GM18508 (cell line): Measurements from ENCODE around the gene KATNA1.
"Not testable (repeated sequence)": the region's sequence is repeated elsewhere in the genome, so short reads cannot be mapped to it uniquely, and the experiment has no call there.

ENCODE experiments used
- ATAC-seq: cut with Tn5 transposase; IDR thresholded peaks from one replicate; pipeline ENCODE4 v1.9.1; 2021; ENCODE audit warnings: moderate number of reproducible peaks; ENCODE audit not compliant: insufficient read depth, unreplicated experiment

Gene KATNA1

DNA sequence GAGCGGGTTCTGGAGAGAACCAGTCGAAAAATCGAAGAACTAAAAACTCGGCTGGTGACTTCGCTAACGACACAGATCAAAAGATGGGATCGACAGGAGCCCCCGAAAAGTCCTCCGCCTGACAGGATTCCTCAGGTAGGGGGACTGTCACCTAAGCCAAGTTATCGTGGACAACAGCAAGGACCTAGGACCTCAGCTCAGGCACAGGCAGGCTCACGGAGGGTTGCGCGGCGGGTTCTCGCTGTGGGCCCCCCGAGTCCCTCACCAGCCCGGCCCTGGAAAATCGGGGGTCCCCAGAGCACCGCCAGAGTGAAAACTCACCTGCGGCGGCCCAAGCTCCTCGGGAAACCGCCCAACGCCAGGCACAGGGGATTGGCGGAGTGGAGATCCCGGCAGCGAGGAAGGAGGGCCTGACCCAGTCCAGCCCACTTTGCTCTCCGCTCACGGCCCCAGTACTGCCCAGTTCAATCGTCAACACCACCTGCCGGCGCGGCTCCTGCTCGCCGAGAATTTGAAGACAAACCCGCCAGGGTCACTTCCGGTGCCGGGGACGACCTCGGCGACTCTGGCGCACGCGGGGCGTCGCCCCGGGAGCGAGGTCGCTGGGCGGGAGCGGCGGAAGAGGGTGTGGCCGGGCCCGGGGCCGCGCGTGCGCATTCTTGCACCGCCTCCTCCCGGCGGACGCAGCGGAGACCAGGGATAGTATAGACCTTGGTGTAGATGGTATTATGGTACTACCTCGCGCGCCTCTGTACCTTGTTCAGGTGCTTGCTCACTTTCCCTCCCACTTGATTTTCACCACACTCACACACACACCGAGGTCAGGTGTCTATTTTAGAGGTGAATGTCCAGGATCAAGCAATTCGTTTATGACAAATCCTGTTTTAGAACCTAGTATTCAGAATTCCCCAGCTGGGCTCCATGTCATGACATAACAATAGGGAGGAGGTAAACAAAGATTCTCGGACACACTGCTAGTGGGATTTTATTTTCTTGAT, at the start of gene KATNA1:
TSS of gene KATNA1 (minus strand) at position 567 of the 998 bp plus-strand sequence. CDS start 10,167 bp downstream, outside the sequence.
- peak; percentile 74 for ATAC-seq

DNA sequence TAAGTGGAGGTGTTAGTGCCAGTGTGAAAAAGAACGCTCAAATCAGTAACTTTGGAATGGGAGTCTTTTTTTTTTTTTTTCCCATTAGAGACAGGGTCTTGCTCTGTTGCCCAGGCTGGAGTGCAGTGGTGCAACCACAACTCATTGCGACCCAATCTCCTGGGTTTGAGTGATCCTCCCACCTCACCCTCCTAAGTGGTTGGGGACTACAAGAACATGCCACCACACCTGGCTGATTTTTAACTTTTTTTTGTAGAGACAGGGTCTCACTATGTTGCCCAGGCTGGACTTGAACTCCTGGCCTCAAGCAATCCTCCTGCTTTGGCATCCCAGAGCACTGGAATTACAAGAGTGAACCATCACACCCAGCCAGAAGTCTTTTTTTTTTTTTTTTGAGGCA, 49.7 kb upstream of the KATNA1 start:
- no peak for ATAC-seq

DNA sequence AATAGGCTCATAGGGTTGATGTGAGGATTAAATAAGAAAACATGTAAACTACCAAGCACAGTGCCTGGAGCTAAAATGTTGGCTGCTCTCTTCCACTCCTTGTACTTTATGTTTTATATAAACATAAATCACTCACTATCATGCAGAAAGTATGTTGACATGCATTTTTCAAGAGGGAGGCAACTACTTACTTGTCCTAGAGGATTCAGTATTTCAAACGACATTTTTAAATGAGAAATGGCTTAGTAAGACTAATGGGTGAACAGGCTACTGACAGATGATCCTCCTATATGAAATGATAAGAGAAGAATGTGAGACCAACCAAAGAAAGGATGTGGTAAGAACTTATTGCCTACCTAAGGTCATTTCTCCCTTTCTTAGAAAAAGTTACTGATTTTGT, 48.4 kb upstream of the KATNA1 start:
- no peak for ATAC-seq

- no peak for ATAC-seq
Measured at GRCh38 chr6:149694921-149695320, 46.4 kb upstream of the KATNA1 start.

DNA sequence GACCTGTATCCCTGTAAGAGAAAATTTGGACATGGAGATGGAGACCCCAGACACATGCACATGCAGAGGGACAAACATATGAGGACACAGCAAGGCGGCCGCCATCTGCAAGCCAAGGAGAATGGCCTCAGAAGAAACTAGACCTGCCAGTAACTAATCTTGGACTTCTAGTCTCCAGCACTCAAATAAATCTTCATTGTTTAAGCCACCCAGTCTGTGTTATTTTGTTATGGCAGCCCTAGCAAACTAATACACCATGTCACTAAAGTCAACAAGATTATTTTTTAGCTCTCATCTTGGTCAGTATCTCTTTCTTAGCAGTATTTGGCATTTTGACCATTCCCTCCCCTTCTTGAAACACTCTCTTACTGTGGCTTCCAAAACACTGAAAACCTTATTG, 42.7 kb upstream of the KATNA1 start:
- no peak for ATAC-seq

DNA sequence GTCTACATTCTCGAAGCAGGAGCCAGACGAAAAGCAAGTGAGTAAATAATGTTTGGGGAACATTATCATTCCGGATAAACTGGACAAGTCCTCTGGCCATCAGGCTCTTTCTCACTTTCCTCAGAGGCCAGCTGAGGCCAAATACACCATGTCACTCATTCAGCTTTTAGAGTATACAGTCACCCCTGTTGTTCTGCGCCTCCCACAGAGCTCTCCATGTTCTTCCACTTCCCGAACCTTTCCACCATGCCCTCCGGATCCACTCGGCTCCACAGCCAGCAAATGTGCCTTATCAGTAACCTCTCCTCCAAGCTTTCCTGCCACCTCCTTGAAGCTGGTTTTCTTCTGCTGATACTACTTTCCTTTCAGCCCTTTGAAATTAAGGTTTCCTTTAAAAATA, 37.7 kb upstream of the KATNA1 start:
- no peak for ATAC-seq

GRCh38 chr6:149683256-149683859, 34.8 kb upstream of the KATNA1 start:
- no peak for ATAC-seq

DNA sequence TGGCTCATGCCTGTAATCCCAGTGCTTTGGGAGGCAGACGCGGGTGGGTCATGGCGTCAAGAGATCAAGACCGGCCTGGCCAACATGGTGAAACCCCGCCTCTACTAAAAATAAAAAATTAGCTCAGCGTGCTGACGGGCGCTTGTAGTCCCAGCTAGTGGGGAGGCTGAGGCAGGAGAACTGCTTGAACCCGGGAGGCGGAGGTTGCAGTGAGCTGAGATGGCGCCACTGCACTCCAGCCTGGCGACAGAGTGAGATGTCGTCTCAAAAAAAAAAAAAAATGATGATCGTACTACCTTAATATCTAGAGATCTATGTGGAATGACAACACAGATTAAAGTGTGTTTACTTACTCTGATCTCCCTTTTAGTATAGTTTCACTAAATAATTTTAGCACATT, 33.3 kb upstream of the KATNA1 start:
- not testable (repeated sequence) for ATAC-seq

DNA sequence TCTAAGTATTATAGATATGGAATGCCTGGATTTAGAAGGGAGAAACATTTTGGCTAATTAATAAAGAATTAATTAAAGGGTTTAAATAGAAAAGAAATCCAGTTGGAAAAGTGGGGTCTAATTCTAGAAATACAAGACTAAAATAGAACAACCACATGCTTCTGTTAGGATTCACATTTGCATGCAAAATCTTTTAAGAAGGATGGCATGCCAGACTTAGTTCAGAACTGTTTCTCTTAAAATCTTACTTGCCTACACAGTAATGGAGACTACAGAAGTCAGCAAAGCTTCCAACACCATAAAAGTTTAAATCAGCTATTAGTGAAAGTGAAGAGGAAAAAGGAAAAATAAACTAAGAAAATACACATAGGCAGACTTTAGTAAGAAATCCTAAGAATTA, 32.7 kb upstream of the KATNA1 start:
- ATAC-seq, result no peak

GRCh38 chr6:149680503-149680902, 32.0 kb upstream of the KATNA1 start:
- no peak for ATAC-seq

DNA sequence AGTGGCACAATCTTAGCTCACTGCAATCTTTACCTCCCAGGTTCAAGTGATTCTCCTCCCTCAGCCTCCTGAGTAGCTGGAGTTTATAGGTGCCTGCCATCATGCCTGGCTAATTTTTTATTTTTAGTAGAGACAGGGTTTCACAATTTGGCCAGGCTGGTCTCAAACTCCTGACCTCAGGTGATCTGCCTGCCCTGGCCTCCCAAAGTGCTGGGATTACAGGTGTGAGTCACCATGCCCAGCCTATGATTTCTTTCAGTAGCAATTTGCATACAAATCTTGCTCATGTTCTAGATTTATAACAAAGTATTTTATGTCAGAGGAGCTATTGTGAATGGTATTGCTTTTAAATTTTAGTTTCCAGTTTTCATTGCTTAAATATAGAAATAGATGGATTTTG, 23.8 kb upstream of the KATNA1 start:
- not testable (repeated sequence) for ATAC-seq

GRCh38 chr6:149660028-149660427, 11.5 kb upstream of the KATNA1 start:
- ATAC-seq, result no peak

GRCh38 chr6:149657441-149657840, 8.9 kb upstream of the KATNA1 start:
- no peak for ATAC-seq

GRCh38 chr6:149651056-149651455, 2.5 kb upstream of the KATNA1 start:
- ATAC-seq, result no peak

- no peak for ATAC-seq
Measured at GRCh38 chr6:149646599-149646998, 1.9 kb downstream of the KATNA1 start.

- ATAC-seq, result no peak
Measured at GRCh38 chr6:149642829-149643580, 5.5 kb downstream of the KATNA1 start.

DNA sequence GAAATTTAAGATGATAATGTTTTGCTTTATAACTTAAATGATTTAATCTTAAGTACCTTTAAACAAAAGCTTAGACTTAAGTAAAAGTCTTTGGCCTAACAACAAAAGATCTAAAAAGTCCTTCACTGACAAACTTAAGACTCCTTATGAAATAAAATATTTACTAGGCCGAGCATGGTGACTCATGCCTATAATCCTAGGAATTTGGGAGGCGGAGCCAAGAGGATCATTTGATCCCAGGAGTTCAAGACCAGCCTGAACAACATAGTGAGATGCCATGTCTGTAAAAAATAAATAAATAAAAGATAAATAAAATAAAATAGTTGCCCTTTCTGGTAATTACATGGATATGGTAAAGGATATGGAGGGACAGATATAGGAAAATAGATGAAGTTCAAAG, 12.4 kb downstream of the KATNA1 start:
- ATAC-seq, result no peak

- ATAC-seq, result no peak
Measured at GRCh38 chr6:149634315-149634714, 14.2 kb downstream of the KATNA1 start.

DNA sequence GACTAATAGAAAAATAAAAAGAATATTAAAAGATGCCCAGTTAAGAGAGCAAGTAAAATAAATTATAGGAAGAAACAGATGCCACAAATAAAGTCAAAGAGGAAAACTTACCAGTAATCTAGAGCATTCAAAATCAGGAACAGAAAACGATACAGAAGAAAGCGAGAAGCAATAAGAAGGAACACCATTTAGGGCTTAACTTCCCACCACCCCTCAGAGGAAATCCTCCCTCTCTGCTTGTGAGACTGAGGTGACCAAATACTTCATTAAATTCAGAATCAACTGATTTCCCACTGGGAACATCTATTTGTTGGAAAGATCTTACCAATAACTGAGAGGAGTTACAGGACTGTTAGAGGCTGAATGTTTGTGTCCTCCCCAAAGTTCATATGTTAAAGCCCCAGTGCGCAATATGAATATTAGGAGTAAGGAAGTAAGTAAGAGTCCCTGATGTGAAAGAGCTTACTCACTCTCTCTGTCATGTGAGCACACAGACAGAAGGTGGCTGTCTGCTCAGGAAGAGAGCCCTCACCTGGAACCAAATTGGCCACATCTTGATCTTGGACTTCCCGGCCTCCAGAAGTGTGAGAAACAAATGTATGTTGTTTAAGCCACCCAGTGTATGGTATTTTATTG, 19.5 kb downstream of the KATNA1 start:
- no peak for ATAC-seq

DNA sequence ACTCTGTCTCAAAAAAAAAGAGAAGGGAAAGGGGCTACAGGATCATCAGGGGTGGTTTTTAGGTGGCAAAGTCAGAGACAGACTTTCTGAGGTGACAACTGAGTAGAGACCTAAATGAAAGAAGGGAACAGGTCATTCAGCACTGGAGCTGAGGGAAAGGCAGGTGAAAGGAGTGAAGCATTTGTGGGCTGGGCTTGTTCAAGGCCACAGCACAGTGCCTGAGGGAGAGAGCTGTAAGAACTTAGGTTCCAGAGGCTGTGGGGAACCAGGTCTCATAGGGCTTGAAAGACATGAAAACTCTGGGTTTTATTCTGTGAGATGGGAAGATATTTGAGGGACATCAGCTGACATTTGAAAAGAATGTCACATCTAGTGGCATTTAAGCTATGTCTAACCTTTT, 20.8 kb downstream of the KATNA1 start:
- no peak for ATAC-seq
